Raji (cell line): ENCODE data around the gene RUFY4.

Experiments
- POLR2A ChIP-seq: IDR thresholded peaks from 2 replicates; pipeline ENCODE4 v1.6.1; 2011; ENCODE audit warnings: low read depth, low read length, control low read depth; ENCODE audit not compliant: insufficient read depth

RUFY4 gene

DNA sequence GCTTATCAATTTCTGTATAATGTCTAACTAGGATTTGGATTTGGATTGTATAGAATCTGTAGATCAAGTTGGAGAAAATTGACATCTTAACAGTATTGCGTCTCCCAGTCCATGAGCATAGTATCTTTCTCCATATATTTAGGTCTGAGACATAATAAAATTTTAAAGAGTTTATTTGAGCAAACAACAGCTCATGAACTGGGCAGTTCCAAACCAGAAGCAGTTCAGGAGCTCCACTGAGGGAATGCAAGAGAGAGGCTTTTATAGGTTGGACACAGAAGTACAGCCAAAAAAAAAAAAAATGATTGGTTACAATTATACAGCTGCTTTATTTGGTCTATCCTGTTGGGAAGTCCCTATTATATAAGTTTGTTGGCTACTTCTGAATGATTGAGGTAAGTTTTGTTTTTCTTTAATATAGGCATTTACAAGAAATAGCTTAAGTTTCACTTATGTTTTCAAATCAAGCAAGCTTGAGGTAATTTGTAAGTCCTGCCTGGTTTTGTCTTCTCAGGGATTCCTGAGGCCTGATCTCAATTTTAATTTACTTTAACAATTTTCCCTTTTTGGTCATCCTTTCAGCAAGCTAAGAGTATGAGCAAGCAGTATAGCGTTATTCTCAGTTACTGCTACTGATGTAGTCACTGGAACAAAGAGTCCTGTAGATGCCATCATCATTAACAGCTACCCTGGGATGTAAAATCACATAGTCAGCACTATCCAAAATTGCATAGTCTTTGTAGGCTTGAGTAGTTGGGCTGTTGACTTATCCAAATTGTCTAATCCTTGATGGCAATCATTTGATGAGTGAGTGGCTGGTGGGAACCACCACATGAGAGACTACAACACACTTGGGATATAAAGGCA is 27.5 kb upstream of the RUFY4 start:
- TF ChIP-seq POLR2A, result no peak

DNA sequence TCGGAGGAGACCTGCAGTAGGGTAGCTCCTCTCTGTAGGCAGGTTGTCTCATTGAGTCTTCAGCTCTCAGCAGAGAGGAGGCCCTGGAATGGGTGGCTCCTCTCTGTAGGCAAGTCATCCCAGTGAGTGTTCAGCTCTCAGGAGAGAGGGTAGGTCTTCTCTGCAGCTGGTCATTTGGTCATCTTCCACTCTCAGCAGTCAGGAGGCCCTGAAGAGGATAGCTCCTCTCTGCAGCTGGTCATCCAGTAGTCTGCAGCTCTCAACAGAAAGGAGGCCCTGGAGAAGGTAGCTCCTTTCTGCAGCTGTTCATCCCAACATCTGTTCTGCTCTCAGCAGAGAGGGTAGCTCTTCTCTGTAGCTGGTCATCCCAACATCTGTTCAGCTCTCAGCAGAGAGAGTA is 26.0 kb upstream of the RUFY4 start:
- no peak for TF ChIP-seq POLR2A

DNA sequence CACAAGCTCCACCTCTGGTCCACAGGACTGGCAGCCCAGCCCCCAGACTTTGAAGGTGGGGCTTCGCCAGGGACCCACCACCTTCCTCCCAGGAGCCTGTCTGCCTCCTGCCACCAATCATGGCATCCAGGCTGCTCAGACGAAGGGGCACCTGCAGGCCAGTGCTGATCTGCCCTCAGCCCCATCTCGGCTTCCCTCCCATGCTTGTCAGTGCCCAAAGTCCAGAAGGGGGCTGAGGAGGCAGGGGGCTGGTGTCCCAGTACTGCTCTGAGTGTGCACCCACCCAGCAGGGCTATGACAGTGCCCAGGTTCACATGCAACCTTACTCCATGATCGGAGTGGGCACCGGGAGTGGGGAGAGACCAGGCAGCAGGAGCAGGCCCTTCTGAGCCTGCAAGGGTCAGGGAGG is 25.3 kb upstream of the RUFY4 start:
- TF ChIP-seq POLR2A, result no peak

DNA sequence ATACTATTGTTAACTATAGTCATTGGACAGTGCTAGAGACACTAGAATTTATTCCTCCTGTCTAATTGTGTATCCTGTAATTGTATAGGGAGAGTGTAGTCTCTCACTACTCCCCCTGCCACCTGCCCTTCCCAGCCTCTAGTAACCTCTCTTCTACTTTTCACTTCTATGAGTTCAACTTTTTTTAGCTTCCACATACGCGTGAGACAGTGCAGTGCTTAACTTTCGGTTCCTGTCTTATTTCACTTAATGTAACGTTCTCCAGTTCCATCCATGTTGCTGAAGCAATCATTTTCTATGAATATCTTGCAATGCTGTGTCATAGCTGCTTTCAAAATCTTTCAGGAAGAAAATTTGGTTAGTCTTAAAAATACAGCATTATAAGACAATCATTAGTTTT is 22.8 kb upstream of the RUFY4 start:
- TF ChIP-seq POLR2A, result no peak

DNA sequence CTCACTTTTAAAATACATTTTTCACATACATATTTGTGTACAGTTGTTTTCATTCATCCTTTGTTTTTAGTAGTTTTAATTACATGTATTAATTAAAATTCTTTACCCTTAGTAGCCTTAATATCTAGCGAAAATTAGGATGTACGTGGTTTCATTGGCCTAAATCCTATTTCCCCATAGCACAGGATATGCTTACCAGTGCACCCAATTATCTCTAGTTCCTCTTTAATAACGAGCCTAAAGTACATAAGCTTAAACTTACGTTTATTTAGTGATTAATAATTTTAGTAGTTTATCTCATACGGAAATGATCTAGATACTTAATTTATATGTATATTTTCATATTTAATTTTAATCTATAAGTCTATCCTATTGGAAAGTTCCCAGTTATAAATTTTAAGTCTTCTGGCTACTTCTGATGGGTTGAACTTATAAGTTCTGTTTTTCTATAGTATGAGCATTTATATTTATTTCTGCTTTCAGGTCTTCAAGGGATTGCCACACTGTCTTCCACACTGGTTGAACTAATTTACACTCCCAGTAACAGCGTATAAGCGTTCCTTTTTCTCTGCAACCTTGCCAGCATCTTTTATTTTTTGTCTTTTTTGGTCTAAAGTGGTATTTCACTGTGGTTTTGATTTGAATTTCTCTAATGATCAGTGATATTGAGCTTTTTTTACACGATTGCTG is 21.4 kb upstream of the RUFY4 start:
- no peak for TF ChIP-seq POLR2A

DNA sequence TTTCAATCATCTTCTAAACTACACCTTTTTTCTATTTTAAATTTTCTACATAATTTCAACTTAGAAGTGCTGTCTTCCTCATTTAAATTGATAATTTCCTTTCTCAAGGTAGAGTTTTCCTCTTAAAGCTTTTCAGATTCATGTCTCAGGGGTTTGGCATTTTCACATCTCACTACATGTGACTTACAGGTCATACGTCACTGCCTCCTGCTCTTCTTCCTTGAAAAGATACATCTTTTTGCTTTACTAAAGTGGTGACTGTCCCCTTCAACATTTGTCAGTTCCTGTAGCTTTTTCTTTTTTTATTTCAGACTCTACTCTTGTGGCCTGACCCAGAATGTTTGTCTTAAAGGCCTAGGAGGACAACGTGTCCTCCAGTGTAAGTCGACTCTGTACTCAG is 17.1 kb upstream of the RUFY4 start:
- TF ChIP-seq POLR2A, result no peak

DNA sequence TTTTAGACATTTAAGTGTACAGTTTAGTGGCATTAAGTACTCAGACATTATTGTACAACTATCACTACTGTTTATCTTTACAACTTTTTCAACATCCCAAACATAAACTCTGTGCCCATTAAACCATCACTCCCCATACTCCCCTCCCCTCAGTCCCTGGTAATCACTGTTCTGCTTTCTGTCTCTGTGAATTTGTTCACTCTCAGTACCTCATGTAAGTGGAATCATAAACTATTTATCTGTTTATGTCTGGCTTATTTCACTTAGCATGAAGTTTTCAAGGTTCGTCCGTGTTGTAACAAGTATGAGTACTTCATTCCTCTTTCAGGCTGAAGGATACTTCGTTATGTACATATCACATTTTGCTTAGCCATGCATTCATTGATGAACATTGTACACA is 9.8 kb upstream of the RUFY4 start:
- no peak for TF ChIP-seq POLR2A

DNA sequence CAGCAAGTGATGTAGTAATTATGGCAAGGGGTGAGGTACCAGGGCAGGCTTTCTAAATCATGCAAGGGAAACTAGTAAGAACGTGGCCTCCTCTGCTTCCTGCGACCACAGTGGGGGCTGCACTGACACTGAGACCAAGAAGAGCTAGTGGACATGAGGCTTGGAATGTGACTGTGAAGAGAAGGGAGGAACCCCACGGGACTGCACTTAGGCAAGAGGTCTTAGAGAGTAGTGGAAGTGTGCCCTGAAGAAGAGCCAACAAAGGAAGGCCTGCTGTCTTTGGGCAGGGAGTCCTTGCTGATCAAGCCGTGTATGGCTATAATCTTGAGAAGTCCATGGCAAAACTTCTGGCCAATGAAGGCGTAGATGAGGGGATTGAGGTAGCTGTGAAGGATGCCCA is 8.9 kb upstream of the RUFY4 start:
- no peak for TF ChIP-seq POLR2A

DNA sequence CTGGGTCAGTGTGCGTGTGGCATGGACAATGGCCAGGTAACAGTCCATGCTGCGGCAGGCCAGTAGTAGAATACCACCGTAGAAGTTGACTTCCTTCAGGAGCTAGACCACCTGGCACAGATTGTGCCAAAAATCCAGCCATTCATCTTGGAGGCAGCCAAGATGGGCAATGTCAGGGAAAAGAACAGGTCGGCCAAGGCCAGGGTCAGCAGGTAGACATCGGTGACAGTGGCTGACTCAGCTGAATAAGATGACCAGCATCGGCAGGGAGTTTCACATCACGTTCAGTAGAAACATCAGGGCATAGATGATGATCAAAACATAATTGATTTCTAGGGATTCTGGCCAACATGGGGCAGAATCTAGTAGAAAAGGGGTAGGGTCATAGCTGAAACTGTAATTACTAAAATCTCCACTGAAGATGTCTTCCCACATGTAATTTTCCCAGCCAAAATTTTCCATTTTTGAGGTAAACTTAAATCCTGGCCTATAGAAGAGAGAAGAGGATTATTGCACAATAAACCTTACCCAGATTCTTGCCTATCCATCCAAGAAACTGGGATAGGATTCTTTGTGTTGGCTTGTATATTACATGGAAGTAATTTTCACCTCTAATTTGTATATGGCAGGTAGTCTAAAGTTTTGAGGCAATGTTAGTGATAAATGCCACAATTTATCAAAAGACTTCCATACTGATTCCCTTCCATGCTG is 7.9 kb upstream of the RUFY4 start:
- no peak for TF ChIP-seq POLR2A

DNA sequence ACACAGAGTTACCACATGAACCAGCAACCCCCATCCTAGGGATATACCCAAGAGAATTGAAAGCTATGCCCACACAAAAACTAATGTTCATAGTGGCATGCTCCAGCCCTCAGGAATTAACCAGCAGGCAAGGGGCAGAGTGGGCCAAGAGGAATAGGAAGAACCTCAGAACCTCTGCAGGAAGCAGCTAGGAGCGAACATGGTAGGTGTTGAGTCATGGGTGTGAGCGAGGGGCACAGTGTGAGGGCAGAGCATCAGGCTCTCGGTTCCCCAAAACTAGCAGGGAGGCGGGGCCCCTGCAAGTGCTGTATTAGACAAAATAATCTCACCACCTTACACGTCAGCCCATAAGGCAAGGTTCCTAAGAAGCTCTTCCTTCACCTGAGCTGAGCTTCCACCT is 5.6 kb upstream of the RUFY4 start:
- no peak for TF ChIP-seq POLR2A

DNA sequence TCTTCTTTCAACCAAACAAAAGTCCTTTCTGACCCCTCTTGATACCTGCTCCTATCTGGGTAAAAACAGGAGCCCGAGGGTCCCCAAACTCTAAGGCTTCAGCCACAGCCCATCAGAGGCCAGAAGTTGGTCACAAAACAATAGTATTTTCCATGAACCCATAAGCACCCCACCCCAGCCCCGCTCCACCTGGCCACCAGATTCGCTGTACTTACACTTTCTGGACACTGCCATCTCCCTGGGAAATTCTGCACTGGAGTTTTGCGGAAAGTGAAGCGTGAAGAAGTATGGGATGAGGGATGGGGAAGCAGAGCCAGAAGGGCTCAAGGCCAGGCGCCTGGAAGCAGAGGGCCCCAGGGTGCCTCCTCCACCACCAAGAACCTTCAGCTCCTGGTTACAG is 5.2 kb upstream of the RUFY4 start:
- TF ChIP-seq POLR2A, result no peak

DNA sequence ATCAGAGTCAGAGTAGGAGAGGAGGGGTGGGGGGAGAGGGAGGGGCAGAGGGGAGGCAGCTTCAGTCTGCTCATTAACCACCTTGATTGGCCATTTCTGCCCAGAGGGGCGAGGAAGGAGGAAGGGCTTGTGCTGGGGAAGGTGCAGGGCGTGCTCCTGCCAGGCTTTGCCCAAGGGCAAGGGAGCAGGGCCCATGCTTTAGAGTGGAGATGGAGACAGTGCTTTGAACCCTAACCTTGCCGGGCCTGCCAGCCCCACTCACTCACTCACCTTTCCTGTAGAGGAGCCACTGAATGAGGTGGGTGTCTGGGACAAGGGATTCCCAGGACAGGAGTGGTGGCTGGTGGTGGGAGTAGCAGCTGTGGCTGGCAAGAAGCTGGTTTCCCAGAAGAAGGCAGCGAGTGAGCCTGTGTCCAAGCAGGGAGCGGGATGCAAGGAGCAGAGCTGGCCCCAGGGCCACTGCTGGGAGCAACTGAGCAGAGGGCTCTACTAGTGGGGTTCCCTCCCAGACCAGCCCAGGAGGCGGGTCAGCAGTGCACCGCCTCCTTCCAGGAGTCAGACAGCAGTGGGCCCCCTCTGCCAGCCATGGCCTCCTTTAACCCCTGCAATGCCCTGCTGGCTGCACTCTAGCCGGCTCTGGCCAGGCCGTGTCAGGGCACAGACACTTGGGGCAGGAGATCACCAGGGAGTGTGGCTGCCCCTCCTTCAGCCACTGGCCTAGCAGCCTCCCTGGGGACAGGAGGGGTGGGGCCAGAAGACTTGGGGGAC is 3.6 kb upstream of the RUFY4 start:
- no peak for TF ChIP-seq POLR2A

DNA sequence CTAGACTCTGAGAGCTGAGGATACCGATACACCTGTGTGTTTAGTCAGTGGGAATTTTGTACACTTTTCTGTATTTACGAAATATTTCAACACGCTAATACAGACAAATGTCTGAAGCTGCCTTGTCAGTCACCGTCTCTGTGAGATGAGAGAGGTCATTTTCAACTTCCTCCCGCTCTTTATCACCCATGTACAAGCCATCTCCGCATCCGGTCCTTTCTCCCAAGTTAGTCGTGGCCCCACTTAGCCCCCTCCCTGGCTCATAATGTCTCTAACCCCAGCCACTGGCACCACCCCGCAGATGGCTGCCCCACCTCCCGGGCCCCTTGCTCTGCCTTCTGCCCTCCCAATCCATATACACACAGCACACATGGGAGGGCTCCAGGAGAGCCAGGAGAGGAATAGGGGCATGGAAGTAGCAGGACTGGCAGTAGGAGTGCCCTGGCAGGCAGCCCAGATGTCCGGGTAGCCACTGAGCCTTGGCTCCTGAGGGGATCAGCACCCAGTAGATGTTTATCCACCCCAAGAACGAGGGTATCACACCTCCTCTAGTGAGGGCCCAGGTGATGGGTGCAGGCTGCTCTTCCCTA is 2.0 kb upstream of the RUFY4 start:
- TF ChIP-seq POLR2A, result no peak

DNA sequence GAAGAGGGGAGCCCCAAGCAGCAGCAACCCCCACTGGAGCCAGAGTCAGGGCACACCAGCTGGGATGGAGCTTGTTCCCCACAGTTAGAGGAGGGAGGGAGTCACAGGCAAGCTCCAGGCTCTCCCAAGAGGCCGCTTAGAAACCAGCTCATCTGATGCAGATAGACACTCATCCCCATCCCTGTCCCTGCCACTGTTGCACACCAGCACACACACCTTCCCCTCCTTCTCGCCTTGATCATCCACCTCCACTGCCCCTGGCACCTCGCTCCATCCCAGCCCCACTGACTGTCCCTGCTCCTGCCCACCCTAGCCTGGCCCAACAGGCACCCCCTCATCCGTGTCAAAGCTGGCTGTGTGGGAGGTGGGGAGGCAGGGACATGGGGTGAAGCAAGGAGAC is 1.5 kb upstream of the RUFY4 start:
- TF ChIP-seq POLR2A, result no peak
